ENCODE data around the gene MCRIP1. TPM values are rescaled to one million over a fixed set of nuclear protein-coding genes. Genes with fewer than 3 reads are reported as not detected.

Gene MCRIP1
- polyA plus RNA-seq, 1 experiment: 63.2 TPM

DNA sequence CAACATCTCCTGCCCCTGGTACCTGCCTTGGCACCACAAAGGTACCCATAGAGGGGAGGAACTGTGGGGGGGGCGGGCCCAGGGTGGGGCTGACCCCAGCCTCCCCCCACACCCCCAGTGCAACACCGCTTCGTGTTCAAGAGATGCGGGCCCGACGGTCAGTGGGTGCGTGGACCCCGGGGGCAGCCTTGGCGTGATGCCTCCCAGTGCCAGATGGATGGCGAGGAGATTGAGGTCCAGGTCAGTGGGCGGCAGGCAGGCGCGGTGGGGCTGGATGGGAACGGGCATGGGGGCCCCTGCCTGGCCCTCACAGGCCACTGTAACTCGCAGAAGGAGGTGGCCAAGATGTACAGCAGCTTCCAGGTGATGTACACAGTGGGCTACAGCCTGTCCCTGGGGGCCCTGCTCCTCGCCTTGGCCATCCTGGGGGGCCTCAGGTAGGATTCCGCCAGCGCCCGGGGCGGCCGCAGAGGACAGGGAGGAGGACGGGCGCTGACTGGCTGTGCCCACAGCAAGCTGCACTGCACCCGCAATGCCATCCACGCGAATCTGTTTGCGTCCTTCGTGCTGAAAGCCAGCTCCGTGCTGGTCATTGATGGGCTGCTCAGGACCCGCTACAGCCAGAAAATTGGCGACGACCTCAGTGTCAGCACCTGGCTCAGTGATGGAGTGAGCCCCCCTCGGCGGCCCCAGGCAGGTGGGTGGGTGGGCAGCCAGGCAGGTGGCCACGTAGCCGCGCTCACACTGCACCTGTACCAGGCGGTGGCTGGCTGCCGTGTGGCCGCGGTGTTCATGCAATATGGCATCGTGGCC, 22.0 kb downstream of the MCRIP1 start:
- peaks cover 10% of the 10 kb centered on the region; the same call in 1 of the 2 replicates for H3K9me3 ChIP-seq (ENCODE audit: control insufficient read depth, insufficient read depth, low read length)
- peaks cover 30% of the 10 kb centered on the region for H3K27me3 ChIP-seq (ENCODE audit: control insufficient read depth, insufficient read depth, low read length)
- H3K27ac ChIP-seq (ENCODE audit: low read depth, low read length): no peak overlapping the region
- no peak overlapping the region for H3K4me3 ChIP-seq (ENCODE audit: low read depth, low read length)
- no peak for DNase-seq (ENCODE audit: low read depth, low spot score)
- POLR2A ChIA-PET: interaction anchor here (0.5 kb wide), 1 partner anchor 32 kb away, joined by 3 read pairs; no protein-coding TSS in a partner anchor
- CTCF ChIA-PET: no interaction called here
- TF ChIP-seq, protein P1, sequence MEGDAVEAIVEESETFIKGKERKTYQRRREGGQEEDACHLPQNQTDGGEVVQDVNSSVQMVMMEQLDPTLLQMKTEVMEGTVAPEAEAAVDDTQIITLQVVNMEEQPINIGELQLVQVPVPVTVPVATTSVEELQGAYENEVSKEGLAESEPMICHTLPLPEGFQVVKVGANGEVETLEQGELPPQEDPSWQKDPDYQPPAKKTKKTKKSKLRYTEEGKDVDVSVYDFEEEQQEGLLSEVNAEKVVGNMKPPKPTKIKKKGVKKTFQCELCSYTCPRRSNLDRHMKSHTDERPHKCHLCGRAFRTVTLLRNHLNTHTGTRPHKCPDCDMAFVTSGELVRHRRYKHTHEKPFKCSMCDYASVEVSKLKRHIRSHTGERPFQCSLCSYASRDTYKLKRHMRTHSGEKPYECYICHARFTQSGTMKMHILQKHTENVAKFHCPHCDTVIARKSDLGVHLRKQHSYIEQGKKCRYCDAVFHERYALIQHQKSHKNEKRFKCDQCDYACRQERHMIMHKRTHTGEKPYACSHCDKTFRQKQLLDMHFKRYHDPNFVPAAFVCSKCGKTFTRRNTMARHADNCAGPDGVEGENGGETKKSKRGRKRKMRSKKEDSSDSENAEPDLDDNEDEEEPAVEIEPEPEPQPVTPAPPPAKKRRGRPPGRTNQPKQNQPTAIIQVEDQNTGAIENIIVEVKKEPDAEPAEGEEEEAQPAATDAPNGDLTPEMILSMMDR (IDR thresholded peaks at IDR 0.05; ENCODE audit: low read depth, low read length): no peak

DNA sequence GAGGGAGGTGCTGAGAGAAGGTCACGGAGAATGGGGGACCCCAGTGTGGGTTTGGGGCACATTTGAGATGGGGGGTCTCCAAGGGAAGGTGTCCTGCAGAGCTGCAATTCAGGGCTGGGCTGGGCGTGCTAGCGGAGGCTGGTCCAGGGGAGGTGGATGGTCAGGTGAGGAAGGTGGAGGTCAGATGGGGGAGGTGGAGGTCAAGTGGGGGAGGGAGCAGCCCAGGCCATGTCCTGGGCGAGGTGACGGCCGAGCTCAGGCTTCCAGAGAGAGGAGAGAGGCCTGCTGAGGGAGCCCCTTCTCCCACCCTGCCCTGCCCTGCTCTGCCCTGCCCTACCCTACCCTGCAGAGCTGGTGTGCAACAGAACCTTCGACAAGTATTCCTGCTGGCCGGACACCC, 22.6 kb downstream of the MCRIP1 start:
- no peak overlapping the region for H3K27ac ChIP-seq (ENCODE audit: low read depth, low read length)
- H3K9me3 ChIP-seq (ENCODE audit: control insufficient read depth, insufficient read depth, low read length): peaks cover 10% of the 10 kb centered on the region; the same call in 1 of the 2 replicates
- TF ChIP-seq, protein P1 (IDR thresholded peaks at IDR 0.05; ENCODE audit: low read depth, low read length): no peak
- POLR2A ChIA-PET: interaction anchor here (0.5 kb wide), 1 partner anchor 32 kb away, joined by 3 read pairs; no protein-coding TSS in a partner anchor
- no peak overlapping the region for H3K4me3 ChIP-seq (ENCODE audit: low read depth, low read length)
- peaks cover 36% of the 10 kb centered on the region for H3K27me3 ChIP-seq (ENCODE audit: control insufficient read depth, insufficient read depth, low read length)
- DNase-seq (ENCODE audit: low read depth, low spot score): no peak
- CTCF ChIA-PET: no interaction called here

DNA sequence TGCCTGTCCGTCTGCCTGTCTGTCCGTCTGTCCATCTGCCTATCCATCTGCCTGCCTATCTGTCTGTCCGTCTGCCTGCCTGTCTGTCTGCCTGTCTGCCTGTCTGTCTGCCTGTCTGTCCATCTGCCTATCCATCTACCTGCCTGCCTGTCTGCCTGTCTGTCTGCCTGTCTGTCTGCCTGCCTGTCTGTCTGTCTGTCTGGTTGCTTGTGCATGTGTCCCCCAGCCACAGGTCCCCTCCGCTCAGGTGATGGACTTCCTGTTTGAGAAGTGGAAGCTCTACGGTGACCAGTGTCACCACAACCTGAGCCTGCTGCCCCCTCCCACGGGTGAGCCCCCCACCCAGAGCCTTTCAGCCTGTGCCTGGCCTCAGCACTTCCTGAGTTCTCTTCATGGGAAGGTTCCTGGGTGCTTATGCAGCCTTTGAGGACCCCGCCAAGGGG, 23.5 kb downstream of the MCRIP1 start:
- Histone ChIP-seq H3K27ac (ENCODE audit: low read depth, low read length) (no peak overlapping the region), H3K4me3 (ENCODE audit: low read depth, low read length) (no peak overlapping the region), H3K27me3 (ENCODE audit: control insufficient read depth, insufficient read depth, low read length) (peaks cover 43% of the 10 kb centered on the region), H3K9me3 (ENCODE audit: control insufficient read depth, insufficient read depth, low read length) (peaks cover 10% of the 10 kb centered on the region; the same call in 1 of the 2 replicates)
- DNase-seq (ENCODE audit: low read depth, low spot score): no peak
- CTCF ChIA-PET: no interaction called here
- TF ChIP-seq, protein P1 (IDR thresholded peaks at IDR 0.05; ENCODE audit: low read depth, low read length): no peak
- POLR2A ChIA-PET: no interaction called here

DNA sequence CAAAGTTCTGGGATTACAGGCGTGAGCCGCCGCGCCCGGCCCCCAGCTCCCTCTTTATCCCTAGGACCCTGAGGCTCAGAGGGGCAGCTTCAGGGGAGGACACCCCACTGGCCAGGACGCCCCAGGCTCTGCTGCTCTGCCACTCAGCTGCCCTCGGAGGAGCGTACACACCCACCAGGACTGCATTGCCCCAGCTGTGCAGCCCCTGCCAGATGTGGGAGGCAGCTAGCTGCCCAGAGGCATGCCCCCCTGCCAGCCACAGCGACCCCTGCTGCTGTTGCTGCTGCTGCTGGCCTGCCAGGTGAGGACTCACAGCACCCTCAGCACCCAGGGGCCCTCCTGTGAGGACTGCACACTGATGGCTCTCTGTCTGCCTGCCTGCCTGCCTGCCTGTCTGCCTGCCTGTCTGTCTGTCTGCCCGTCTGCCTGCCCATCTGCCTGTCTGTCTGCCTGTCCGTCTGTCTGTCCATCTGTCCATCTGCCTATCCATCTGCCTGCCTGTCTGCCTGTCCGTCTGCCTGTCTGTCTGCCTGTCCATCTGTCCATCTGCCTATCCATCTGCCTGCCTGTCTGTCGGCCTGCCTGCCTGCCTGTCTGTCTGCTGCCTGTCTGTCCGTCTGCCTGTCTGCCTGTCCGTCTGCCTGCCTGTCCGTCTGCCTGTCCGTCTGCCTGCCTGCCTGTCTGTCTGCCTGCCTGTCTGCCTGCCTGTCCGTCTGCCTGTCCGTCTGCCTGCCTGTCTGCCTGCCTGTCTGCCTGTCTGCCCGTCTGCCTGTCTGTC, 24.1 kb downstream of the MCRIP1 start:
- no peak for DNase-seq (ENCODE audit: low read depth, low spot score)
- TF ChIP-seq, protein P1 (IDR thresholded peaks at IDR 0.05; ENCODE audit: low read depth, low read length): no peak
- Histone ChIP-seq H3K27ac (ENCODE audit: low read depth, low read length) (no peak overlapping the region), H3K9me3 (ENCODE audit: control insufficient read depth, insufficient read depth, low read length) (peaks cover 10% of the 10 kb centered on the region; the same call in 1 of the 2 replicates), H3K27me3 (ENCODE audit: control insufficient read depth, insufficient read depth, low read length) (peaks cover 43% of the 10 kb centered on the region), H3K4me3 (ENCODE audit: low read depth, low read length) (no peak overlapping the region)
- ChIA-PET CTCF (no interaction called here), POLR2A (no interaction called here)
